ENCODE results near the gene GMDS. TPM values are rescaled to one million over a fixed set of nuclear protein-coding genes. Genes with fewer than 3 reads are reported as not detected.
A peak's percentile ranks its signal among the peaks of the same experiment; 100 is the strongest.

The GMDS gene
- total RNA-seq, 2 donors from 2014 or later, result 25.4 to 29.5 TPM

DNA sequence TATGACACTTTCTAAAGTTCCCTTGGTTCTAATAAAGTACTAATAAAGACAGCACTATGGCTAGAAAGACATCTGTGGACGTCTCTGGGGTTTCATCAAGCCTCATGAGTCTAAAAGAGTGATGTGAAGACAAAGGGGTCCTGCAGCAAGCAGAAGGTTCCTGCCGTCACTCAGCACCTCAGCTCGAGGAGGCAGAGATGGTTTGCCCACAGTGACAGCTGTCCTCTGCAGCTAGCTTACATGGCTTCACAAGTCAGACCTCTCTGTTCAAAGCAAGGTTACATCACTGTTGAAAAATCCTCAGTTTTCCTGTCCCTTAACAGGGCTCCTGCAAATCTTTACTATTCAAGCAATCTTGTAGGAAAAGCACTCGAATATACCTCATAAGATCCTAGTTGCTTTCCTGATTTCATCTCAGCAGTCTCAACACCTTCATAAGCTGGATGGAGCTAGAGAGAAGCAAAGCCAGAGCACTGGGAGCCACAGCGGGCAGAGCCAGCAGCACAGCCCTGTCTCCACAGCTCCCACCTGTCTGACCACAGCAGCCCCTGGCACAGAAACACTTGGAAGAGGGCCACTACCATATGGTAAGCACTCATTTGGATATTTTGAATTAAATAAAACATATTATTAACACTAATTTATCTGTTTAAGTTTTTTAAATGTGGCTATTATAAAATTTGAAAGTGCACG is 202.3 kb downstream of the GMDS start:
- Histone ChIP-seq H3K27me3 (ENCODE audit: control insufficient read depth, insufficient read depth, low read length, poor library complexity, severe bottlenecking) (no peaks in the 10 kb centered on the region), H3K36me3 (ENCODE audit: control insufficient read depth, insufficient read depth, low read length) (no peaks in the 10 kb centered on the region), H3K4me3 (ENCODE audit: low read length) (no peak overlapping the region), H3K9ac (ENCODE audit: extremely low read depth, low read length, poor library complexity, severe bottlenecking) (no peak overlapping the region), H3K9me3 (ENCODE audit: control insufficient read depth, low read length) (peaks cover 6% of the 10 kb centered on the region), H3K27ac (ENCODE audit: low read depth, low read length) (no peak overlapping the region), H3K4me1 (ENCODE audit: control insufficient read depth, insufficient read depth, low read length) (no peaks in the 10 kb centered on the region)
- TF ChIP-seq, protein P1, sequence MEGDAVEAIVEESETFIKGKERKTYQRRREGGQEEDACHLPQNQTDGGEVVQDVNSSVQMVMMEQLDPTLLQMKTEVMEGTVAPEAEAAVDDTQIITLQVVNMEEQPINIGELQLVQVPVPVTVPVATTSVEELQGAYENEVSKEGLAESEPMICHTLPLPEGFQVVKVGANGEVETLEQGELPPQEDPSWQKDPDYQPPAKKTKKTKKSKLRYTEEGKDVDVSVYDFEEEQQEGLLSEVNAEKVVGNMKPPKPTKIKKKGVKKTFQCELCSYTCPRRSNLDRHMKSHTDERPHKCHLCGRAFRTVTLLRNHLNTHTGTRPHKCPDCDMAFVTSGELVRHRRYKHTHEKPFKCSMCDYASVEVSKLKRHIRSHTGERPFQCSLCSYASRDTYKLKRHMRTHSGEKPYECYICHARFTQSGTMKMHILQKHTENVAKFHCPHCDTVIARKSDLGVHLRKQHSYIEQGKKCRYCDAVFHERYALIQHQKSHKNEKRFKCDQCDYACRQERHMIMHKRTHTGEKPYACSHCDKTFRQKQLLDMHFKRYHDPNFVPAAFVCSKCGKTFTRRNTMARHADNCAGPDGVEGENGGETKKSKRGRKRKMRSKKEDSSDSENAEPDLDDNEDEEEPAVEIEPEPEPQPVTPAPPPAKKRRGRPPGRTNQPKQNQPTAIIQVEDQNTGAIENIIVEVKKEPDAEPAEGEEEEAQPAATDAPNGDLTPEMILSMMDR (conservative IDR thresholded peaks at IDR 0.05), result no peak
- DNase-seq, result no peak
- Mint-ChIP-seq H3K4me3 (no peak overlapping the region), H3K4me1 (no peaks in the 10 kb centered on the region), H3K9me3 (peaks cover 3% of the 10 kb centered on the region), H3K27me3 (ENCODE audit: insufficient read depth) (no peaks in the 10 kb centered on the region), H3K27ac (no peak overlapping the region), H3K36me3 (ENCODE audit: low read depth) (no peaks in the 10 kb centered on the region)
- WGBS, 2 experiments (ENCODE audit: insufficient coverage in 1 of 2, insufficient read length in 1 of 2), result 68 to 87% methylated on average over 3 to 6 of the region's 6 CpGs

DNA sequence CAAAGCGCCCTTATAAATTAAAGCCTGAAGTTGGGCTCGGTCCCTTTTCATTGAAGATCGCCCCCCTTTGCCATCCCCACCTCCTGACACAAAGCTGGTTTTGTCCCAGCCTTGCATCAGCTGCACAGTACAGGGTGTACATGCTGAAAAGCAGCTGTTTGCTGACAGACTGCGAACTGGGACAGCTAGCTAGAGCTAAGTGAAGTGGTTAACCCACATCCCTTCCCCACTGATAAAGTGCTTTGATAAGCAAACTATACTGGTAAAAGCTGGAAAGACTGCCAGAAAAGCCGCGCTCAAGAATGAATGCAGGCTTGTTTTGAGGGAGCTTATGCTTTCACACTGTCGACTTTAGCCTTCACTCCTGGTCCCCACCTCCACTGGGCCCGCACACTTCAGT is 207.3 kb downstream of the GMDS start:
- Mint-ChIP-seq H3K4me1 (no peaks in the 10 kb centered on the region), H3K27ac (no peak overlapping the region), H3K27me3 (ENCODE audit: insufficient read depth) (no peaks in the 10 kb centered on the region), H3K4me3 (no peak overlapping the region), H3K9me3 (no peaks in the 10 kb centered on the region), H3K36me3 (ENCODE audit: low read depth) (no peaks in the 10 kb centered on the region)
- 91 to 99% methylated on average over 7 to 8 of the region's 8 CpGs for WGBS, 2 experiments (ENCODE audit: insufficient coverage in 1 of 2, insufficient read length in 1 of 2)
- no peaks in the 10 kb centered on the region for H3K27me3 ChIP-seq (ENCODE audit: control insufficient read depth, insufficient read depth, low read length, poor library complexity, severe bottlenecking)
- no peak for DNase-seq
- H3K36me3 ChIP-seq (ENCODE audit: control insufficient read depth, insufficient read depth, low read length), result no peaks in the 10 kb centered on the region
- no peaks in the 10 kb centered on the region for H3K9me3 ChIP-seq (ENCODE audit: control insufficient read depth, low read length)
- H3K4me3 ChIP-seq (ENCODE audit: low read length), result no peak overlapping the region
- no peak overlapping the region for H3K9ac ChIP-seq (ENCODE audit: extremely low read depth, low read length, poor library complexity, severe bottlenecking)
- H3K4me1 ChIP-seq (ENCODE audit: control insufficient read depth, insufficient read depth, low read length), result no peaks in the 10 kb centered on the region
- TF ChIP-seq, protein P1 (conservative IDR thresholded peaks at IDR 0.05), result no peak
- H3K27ac ChIP-seq (ENCODE audit: low read depth, low read length), result no peak overlapping the region

GRCh38 chr6:2037237-2037926 is 208.0 kb downstream of the GMDS start:
- H3K27ac Mint-ChIP-seq, result no peak overlapping the region
- Histone ChIP-seq H3K4me3 (ENCODE audit: low read length) (no peak overlapping the region), H3K4me1 (ENCODE audit: control insufficient read depth, insufficient read depth, low read length) (no peaks in the 10 kb centered on the region), H3K9me3 (ENCODE audit: control insufficient read depth, low read length) (no peaks in the 10 kb centered on the region), H3K36me3 (ENCODE audit: control insufficient read depth, insufficient read depth, low read length) (no peaks in the 10 kb centered on the region), H3K27ac (ENCODE audit: low read depth, low read length) (no peak overlapping the region), H3K27me3 (ENCODE audit: control insufficient read depth, insufficient read depth, low read length, poor library complexity, severe bottlenecking) (no peaks in the 10 kb centered on the region), H3K9ac (ENCODE audit: extremely low read depth, low read length, poor library complexity, severe bottlenecking) (no peak overlapping the region)
- H3K4me1 Mint-ChIP-seq, result no peaks in the 10 kb centered on the region
- H3K4me3 Mint-ChIP-seq, result no peak overlapping the region
- H3K9me3 Mint-ChIP-seq, result no peaks in the 10 kb centered on the region
- no peaks in the 10 kb centered on the region for H3K36me3 Mint-ChIP-seq (ENCODE audit: low read depth)
- WGBS, 2 experiments (ENCODE audit: insufficient coverage in 1 of 2, insufficient read length in 1 of 2), result 89 to 100% methylated on average over 5 to 9 of the region's 10 CpGs
- DNase-seq, result peak; percentile 60
- TF ChIP-seq, protein P1 (conservative IDR thresholded peaks at IDR 0.05), result peak; percentile 61
- H3K27me3 Mint-ChIP-seq (ENCODE audit: insufficient read depth), result no peaks in the 10 kb centered on the region

Data from endodermal cell (in vitro differentiated cells).